Activated T-cell treated with anti-CD3 and anti-CD28 coated beads for 1 hour (primary cell): ENCODE data around the gene PLXNA2.

ENCODE experiments used
- DNase-seq: peaks from one replicate; pipeline ENCODE4 v3.0.0-alpha.2; 2020; ENCODE audit warnings: low read depth

The PLXNA2 gene

DNA sequence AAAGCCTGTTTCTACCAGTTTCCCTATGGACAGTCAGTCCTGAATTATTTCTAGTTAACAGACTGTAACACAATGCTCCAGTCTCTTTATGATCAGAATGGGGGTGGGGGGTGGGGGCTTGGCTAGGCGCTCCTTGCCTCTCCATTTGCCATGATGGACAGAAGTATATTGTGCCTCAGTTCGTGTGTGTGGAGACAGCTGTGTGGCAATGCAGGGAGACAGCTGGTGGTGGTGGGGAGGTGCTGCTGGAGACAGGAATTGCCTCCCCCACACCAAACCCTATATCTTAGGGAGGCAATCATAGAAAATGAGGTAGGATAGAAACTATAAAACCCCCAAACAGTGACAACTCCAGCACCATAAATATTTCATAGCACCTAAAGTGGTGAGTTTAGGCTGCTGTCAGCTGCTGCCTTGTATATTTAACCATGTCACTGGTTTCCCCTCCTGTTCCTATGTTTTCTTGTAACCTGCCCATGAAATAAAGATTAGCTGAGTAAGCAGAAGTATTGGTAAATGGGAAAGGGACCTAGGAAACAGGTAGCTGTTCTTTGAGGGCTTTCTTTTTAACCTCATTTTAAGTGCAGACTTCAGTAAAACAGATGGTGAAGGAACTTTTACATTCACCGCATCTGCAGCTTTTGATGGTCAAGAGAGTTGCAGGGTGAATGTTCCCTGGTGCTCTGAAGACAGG lies 3.4 kb downstream of the PLXNA2 start:
- no peak for DNase-seq

DNA sequence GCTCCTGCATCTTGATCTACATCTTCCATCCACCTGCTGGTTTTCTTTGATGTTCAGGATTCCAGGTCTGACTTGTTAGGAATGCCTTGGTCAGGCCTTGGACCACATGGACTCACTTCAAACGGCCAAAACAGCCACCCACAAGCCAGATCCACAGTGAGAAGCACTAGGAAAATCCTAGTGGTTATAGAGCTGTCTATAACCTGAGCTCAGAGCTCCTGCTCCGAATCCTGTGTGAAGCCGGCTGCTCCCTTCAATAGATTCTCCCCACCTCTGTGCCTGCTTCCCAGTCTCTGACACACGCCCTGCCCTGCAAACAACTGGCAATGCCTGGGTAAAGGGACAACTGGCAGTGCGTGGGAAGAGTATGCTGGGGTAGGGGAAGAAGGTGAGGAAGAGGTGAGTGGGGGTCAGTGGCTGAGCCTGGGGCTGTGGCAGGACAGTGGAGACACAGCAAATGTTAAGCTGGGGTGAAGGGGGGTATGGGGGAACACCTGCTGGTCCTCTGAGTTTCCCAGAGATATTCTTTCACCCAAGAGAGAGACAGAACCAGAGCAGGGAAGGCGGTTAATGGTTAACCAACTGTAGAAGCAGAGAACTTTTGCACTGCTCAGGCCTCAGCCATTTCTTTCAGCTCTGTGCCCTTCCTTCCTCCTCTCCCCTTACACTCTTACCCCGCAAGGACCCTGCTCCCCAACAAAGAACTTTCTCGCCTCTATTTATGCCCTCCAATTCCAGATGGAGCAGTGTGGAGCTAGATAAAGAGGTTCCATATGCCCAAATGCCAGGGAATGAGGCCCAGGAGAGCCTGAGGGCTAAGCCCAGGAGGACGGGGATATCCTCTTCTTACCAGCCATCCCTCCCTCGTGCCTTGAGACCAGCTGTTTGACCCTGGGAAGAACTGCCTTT lies 4.5 kb downstream of the PLXNA2 start:
- no peak for DNase-seq

DNA sequence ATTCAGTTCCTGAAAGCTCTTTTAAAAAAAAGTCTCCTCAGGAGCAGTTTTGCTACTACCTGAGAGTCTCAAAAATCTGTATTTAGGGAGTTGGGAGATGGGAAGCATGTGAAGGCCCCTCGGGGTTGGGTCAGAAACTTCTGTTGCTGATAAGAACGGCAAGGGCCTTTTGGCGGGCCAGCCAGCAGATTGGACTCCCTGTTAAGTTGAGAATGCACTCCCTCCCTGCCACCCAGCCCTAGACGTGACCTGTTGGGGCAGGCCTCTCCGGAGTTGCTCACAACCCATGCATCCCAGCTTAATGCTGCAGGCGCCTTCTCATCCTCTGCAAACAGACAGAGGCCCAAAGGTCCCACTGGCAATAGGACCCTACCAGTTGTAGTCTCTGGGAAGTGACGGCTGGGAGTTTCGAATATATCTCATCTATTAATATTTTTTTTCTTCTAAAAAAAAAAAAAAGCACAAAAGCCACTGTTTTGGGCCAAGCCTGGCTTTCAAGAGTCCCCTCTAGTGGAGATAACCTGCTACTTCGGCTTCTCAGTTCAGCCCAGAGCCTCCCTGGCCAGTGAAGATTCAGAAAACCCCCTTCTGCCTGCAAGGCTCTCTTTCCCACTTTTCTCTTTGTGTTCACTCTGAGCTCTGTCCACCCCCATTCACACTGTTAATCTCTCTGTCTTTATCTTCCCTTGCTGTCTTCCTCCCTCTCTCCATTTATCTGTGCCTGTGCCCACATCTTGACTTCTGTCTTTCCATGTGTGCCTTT lies 5.3 kb downstream of the PLXNA2 start:
- DNase-seq = no peak

DNA sequence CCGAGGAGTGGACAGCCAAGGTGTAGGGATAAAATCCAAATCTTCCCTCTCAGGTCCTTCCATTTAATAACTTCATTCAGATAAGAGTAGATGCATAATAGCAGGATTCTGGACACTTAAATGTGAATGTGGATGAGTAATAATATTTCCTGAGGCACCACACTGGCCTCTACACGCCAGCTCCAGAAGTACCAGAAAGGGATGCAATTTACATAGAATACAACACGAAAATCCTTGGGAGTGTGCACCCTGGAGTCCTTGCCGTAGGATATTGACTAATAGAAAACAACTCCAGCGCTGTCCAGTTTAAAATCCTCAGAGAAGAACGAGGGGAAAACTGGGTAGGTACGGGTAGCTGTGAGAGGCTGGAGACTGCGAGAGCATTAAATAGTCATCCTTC lies 6.9 kb downstream of the PLXNA2 start:
- DNase-seq = no peak

DNA sequence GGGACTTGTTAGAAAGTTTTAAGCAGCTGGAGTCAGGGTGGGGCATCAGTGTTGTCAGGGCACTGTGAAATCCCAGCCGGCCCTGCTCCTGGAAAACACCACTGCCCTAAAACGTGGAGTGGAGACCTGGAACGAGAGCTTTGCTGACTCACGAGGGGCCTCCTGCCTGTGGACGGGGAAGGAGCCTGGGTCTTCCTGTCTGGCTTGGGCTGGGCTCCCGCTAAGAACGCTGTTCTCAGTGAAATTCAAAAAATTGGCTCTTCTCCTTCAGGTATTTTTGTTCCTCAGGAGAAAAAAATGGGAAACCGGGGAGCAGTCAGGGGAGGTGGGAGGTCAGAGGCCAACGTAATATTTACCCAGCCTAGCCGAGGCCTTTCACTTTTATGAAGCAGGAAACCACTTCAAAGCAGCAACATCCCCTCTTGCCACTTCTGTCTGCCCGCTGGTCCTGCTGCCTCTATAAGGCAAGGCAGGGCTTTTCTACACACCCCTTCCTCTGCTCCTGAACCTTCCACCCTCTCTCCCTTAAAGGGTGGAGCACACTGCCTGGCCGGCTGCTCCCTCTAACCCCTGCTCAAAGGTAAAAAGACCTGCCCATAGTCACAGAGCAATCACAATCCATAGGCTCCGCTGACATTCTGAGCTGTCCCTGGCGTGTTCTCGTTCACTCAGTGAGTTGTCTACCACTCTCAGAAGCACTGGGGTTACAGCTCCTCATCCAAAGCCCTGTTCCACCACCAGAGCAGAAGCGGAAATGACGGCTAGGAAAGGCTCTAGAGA lies 8.0 kb downstream of the PLXNA2 start:
- DNase-seq = no peak

DNA sequence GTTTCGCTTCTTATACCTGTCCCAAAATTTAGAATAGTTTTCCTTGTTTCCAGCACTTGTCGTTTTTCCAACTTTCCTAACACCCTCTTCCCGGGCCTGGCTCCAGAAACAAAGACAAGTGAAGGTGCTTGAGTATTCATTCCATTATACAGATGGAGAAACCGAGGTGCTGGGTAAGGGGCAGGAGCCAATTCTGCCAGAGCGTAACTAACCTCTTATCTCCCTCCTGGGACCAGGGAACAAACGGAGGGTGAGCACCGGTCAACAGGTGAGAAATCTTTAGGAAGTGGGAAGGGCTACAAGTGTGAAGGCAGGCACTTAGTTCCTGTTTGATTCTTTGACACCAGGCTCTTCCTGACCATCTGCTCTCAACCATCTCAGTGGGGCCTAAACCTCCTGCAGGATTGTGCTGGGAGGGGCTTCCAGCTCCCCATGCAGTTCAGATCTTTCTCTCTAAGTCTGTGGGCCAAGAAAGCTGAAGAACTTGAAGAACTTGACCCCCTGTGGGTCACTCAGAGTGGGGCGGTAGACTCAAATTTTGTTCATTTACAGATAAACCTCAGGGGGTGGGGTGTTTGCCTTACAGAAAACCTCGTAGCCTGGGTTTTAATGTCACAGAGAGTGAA lies 8.7 kb downstream of the PLXNA2 start:
- DNase-seq = no peak

DNA sequence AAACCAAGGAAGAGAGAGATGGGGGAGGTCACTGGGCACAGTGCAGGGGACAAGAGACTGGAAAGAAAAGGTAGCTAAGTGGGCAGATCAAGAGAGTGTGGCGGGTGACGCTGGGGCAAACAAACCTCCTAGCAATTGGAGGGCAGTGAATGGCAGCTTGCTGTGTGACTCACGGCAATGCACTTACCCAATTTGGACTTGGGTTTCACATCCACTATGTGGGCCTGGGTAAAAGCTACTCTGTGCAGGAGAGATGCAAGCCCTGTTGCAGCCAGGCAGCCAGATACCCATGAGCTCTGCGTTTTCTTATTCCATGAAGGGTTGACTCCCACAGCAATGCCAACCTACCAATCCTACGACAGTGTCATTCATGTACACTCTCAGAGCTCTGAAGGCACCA lies 9.5 kb downstream of the PLXNA2 start:
- DNase-seq = no peak

DNA sequence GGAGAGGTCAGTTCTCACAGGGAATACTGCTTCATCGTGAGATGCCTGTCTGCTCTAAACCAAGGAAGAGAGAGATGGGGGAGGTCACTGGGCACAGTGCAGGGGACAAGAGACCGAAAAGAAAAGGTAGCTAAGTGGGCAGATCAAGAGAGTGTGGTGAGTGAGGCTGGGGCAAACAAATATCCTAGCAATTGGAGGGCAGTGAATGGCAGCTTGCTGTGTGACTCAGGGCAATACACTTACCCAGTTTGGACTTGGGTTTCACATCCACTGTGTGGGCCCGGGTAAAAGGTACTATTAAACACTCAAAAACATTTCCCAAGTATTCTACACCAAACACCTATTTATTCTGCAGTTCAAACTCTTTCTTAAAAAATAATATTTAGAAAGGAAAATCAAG lies 10.2 kb downstream of the PLXNA2 start:
- no peak for DNase-seq

DNA sequence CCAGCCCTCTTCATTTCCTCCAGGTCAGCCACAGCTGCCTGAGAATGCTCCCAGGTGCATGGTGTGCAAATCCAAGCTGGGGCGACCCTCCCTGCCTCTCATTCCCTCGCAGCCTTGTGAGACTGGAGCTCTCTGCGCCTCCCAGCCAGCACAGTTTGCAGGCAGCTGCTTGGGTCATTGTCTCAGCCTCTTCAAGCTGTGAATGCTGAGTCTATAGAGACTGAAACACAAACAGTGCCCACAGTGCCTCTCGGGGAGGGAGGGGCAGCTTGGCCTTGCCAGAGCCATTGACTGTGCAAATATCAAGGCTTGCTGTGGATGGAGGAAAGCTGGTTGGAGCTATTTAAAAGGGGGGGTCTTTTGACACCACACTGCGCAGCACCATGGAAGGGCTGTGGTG lies 10.6 kb downstream of the PLXNA2 start:
- DNase-seq = no peak

DNA sequence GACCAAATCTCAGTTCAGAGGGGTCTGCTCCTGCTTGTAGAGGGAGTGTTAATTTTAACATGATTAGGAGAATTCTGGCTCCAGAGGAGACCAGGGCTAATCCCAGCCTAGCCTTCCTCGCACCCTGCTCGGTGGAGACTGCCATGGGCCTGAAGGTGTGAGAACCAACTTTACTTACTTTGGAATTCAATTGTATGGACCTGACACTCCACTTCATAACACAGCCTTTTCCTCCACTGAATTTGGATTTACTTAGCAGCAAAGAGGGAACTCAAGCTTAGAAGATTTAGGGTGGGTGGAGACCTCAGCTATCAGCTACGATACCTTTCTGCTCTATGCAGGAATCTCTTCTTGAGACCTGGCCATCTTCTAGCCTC lies 11.5 kb downstream of the PLXNA2 start:
- DNase-seq = no peak

DNA sequence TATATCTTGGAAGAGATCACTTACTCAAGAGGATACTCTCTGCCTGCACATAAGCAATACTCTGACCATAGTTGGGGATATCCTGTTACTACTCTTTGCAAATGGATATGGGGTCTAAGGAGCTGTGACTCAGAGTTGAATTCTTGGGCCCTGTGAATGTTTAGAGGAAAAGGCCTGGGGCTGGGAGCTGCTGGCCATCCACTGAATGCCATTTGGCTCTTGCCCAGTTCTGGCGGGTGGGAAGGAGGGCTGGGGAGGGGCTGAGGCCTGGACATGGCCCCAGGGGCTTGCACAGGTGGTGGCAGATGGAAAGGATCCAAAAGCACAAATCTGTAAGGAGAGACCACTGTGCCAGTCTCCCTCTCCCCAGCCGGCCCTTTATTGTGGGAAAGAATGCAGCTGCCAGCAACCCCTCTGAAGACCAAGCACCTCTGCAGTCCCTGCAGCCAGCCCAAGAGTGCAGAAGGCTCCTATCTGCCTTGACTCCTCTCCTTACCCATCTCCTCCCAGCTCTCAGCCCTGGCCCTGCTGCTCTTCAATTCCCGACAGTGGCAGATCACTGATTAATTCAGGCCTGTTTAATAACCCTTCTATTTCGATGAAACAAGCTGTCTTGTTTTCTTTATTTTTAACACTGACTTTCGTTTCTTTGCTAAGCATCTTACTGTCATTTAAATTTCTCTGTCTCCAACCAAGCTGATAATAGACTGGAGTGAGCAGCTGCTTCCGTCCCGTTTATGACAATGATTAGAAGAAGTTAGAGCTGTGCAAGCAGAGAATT lies 12.1 kb downstream of the PLXNA2 start:
- DNase-seq = no peak

DNA sequence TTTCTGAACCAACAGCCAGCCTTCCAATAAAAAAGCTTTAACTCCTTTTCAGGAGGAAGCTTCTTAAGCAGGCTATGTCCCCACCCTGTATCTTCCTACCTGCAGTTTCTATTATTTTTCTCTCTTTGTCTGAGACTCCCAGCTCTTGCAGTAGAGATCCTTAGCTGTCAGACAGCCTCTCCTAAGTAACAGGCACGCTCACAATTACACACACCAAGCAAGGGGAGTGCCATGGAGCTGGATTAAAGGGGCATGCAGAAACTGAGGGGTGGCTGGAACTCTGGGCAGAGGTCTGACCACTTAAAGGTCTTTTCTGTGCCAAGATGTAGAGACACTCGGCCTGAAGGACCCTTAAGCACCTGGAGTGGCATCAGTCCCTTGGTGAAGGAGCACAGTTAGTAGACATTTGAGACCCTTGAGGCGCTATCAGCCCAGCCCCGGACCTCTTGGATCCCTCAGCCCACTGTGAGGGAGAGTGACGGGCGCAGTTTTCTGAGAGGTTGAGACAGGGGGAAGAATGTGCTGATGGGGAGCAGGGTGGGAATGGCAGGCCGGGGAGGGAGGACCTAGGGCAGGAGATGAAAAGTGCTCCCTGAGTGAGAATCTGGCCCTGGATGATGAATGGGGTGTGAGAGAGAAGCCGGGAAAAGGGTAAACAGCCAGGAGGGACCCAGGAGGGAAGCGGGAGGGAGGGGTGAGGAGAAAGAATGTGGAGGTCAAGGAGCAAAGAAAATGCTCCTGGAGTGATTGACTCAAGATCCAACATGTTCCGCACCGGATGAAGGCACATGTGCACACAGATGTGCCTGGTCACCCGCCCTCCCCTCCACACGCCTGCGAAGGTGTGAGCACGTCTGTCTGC lies 13.3 kb downstream of the PLXNA2 start:
- DNase-seq = no peak

DNA sequence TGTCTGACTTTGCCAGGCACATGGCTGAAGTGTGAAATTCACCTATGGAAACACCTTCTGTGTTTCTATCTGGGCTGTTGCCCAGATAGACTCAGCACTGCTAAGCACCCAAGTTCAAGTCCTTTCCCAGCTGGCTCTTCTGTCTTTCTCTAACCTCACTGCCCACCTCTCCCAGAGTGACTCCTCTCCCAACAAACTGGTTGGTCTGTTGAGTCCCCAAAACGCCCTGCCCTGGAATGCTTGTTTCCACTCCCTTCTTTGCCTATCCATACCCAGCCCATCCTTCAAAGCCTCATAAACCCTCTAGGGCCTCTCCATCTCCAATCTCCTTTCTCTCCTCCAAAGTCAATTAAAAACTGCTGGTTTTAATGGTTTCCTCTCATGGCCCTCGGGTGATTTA lies 15.6 kb downstream of the PLXNA2 start:
- DNase-seq = no peak

DNA sequence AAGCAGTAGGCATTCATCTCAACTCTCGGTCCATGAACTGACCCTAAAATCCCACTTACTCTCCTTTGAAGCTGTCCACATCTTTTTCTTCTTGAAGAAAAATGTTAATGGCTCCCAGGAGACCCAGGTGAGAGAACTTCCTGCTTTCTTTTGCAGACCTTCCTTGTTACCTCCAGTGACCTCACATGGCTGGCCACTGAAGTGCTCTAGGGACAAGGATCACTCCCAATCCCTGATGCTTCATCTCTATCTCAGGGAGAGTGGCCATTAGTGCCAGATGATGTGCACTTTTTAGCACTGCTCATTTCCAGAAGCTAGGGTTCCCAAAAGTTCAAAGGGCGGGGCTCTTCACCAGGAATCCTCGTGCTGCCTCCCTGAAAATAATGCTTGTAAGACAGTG lies 16.2 kb downstream of the PLXNA2 start:
- no peak for DNase-seq

DNA sequence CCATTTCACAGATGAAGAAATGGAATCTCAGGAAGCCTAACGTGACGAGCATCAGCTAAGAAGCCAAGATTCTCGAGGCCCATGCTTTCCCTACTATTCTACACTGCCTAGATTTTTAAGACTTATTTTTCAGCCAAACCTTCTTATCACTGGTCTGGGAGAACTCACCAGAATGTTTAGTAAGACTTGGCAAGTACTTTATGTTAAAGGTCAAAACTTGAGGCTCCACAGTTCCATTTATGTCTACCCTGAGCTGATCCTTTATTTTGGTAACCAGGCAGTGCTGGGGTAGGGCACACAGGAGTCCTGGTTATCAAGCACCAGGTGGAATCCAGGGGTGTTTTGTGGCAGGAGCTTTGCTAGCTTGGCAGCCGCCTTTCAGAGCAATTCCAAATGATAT lies 16.8 kb downstream of the PLXNA2 start:
- no peak for DNase-seq

DNA sequence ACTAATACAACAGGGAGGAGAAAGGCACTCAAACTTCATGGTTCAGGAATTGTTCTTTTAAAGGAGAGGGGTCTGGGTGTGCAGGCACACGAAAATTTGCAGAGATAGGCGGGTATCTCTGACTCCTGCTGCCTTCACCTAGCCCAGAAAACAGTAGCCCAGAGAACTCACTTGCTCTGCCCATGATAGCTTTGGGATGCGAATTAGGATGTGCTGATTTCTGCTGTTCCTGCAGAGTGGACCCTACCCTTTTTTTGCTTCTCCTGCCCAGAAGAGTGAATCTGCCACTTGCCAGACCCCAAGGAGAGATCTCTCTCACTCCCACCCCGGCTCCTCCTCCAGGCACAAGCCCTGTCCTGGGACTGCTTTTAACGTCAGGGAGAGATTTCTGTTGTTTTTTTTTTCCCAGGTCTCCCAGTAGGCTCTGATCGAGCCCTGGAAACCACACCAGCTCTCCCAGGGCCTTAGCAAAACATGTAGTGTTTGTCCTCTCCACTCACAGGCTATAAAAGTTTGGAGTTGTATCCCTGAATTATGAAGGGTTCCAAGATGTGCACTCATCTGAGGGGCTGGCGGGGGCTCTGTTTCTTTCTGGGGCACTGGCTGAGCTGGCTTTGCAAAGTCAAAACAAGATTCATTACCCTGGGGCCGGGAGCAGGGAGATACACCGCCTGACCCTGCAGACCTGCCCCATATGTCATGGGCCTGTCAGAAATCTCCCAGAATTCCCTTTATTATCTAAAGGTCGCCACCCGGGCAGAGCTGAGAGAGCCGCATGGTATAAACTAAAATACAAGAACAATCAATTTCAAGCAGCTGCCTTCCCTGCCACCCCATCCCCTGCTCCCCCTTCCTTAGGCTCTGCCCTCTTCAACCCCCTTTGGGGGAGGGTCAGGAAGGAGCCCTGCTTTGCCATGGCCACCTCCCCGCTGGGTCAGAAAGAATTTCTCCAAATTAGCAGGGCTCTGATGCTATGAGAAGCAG lies 17.9 kb downstream of the PLXNA2 start:
- DNase-seq = no peak

DNA sequence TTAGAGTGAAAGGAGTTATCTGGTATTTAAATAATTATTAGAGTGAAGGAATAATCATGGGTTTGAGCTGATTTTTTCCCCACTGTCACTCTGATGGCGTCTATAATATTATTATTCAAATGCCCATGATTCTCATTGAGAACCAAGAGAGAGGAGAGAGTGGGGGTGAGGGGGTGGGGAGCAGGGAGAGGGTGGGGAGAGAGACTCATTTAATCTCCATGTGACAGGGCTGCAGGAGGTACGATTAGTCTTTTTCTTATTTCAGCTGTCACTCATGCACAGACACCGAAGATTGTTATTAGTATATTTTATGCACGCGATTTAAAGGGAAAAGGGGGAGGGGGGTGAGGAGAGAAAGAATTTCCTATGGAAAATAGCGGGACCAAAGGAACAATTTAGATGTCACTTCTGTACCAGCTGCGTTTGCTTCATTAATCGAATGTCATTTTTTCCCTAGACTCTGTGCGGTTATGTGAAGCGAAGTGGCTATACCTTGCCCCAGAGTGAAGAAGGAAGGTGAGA lies 19.9 kb downstream of the PLXNA2 start:
- DNase-seq = no peak

DNA sequence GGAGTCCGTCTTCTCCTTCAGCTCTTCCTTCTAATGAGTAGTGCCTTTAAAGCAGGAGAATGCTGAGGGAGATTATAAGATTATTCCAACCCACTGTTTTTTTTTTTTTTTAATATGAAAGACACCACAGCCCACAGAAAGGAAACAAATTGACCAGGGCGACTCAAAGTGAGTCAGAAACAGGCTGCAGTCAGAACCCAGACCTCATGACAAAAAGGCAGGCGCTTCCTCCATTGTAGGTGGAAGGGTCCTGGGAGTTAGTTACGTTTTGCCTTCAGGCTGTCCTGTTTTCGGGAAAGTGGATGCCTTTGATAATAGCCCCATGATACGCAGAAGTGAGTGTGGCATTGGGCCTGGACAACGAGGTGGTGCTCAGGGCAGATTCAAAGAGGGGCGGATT lies 21.0 kb downstream of the PLXNA2 start:
- DNase-seq = no peak
